WTC11 (cell line): ENCODE measurements around the gene MERTK. TPM values are rescaled to one million over a fixed set of nuclear protein-coding genes. Genes with fewer than 3 reads are reported as not detected.
A peak's percentile ranks its signal among the peaks of the same experiment; 100 is the strongest.

Experiments
- ATAC-seq: fragments of 200-7000 bp; cut with Tn5 transposase; 2 replicates; pipeline ENCODE4 v1.10.0; 2021; ENCODE audit warnings: mild to moderate bottlenecking, moderate library complexity
- Bru-seq: library from RNA; stranded (reverse); fragments of 400-500 nt; gene quantifications from one replicate; lab custom pipeline; 2021; lab: Mats Ljungman, UMichigan
- CTCF ChIA-PET: fragments of 300-600 bp; sonication (Branson Sonifier 250); formaldehyde crosslinking; loops from one replicate; lab custom pipeline; 2021; ENCODE audit warnings: antibody characterized with exemption; lab: Charles Lee
- POLR2A ChIA-PET: fragments of 350-600 bp; sonication (Branson Sonifier 250); formaldehyde crosslinking; loops from one replicate; lab custom pipeline; 2021; ENCODE audit warnings: antibody characterized with exemption; lab: Charles Lee
- DNase-seq: peaks from one replicate; pipeline ENCODE4 v3.0.0; 2021; ENCODE audit warnings: low spot score
- H3K27ac Mint-ChIP-seq: 2 replicates; pipeline ENCODE4 v1.8.0; 2021; ENCODE audit warnings: mixed read lengths
- H3K27me3 Mint-ChIP-seq: 2 replicates; pipeline ENCODE4 v1.8.0; 2021; ENCODE audit warnings: low read depth, mild to moderate bottlenecking, moderate library complexity, mixed read lengths
- H3K36me3 Mint-ChIP-seq: 2 replicates; pipeline ENCODE4 v1.8.0; 2021; ENCODE audit warnings: mixed read lengths
- H3K4me1 Mint-ChIP-seq: 2 replicates; pipeline ENCODE4 v1.8.0; 2022; ENCODE audit warnings: mixed read lengths
- H3K4me3 Mint-ChIP-seq: 2 replicates; pipeline ENCODE4 v1.8.0; 2021; ENCODE audit warnings: mild to moderate bottlenecking, moderate library complexity, mixed read lengths
- H3K9me3 Mint-ChIP-seq: 2 replicates; pipeline ENCODE4 v1.8.0; 2021; ENCODE audit warnings: mixed read lengths
- AFF4 ChIP-seq: sonication (generic); formaldehyde crosslinking; IDR thresholded peaks from 2 replicates; pipeline ENCODE4 v1.8.1; 2023; ENCODE audit warnings: mild to moderate bottlenecking, missing genetic modification reagents, borderline replicate concordance
- CBFB ChIP-seq: sonication (generic); formaldehyde crosslinking; IDR thresholded peaks from 2 replicates; pipeline ENCODE4 v1.8.1; 2022; ENCODE audit warnings: mild to moderate bottlenecking, low read depth, missing genetic modification reagents
- ERG ChIP-seq: fragments of 250-450 bp; sonication (Bioruptor Pico); IDR thresholded peaks from 2 replicates; pipeline ENCODE4 v1.8.0; 2021; ENCODE audit warnings: mild to moderate bottlenecking
- FOXK1 ChIP-seq: sonication (generic); formaldehyde crosslinking; IDR thresholded peaks from 2 replicates; pipeline ENCODE4 v1.8.0; 2022; ENCODE audit warnings: mild to moderate bottlenecking, moderate library complexity, missing genetic modification reagents
- GABPB1 ChIP-seq: sonication (generic); formaldehyde crosslinking; IDR thresholded peaks from 2 replicates; pipeline ENCODE4 v1.8.1; 2023; ENCODE audit warnings: mild to moderate bottlenecking, missing genetic modification reagents
- MXD4 ChIP-seq: fragments of 250-450 bp; sonication (Bioruptor Pico); IDR thresholded peaks from 2 replicates; pipeline ENCODE4 v1.8.0; 2021; ENCODE audit warnings: mild to moderate bottlenecking, moderate library complexity, borderline replicate concordance
- PRRX2 ChIP-seq: fragments of 250-450 bp; sonication (Bioruptor Pico); IDR thresholded peaks from 2 replicates; pipeline ENCODE4 v1.8.0; 2021; ENCODE audit warnings: mild to moderate bottlenecking
- RORB ChIP-seq: fragments of 250-450 bp; sonication (Bioruptor Pico); IDR thresholded peaks from 2 replicates; pipeline ENCODE4 v1.9.0; 2021; ENCODE audit warnings: mild to moderate bottlenecking
- SP1 ChIP-seq: sonication (generic); formaldehyde crosslinking; conservative IDR thresholded peaks from 2 replicates; pipeline ENCODE4 v1.8.1; 2022; ENCODE audit warnings: missing genetic modification reagents
- TCF7 ChIP-seq: sonication (generic); formaldehyde crosslinking; IDR thresholded peaks from 2 replicates; pipeline ENCODE4 v1.8.0; 2022; ENCODE audit warnings: mild to moderate bottlenecking, low read depth, missing genetic modification reagents, moderate library complexity
- ZBTB21 ChIP-seq: sonication (generic); formaldehyde crosslinking; IDR thresholded peaks from 2 replicates; pipeline ENCODE4 v1.8.1; 2023; ENCODE audit warnings: mild to moderate bottlenecking, missing genetic modification reagents, borderline replicate concordance
- ZNF121 ChIP-seq: sonication (generic); formaldehyde crosslinking; IDR thresholded peaks from 2 replicates; pipeline ENCODE4 v1.8.0; 2023; ENCODE audit warnings: missing genetic modification reagents
- ZNF138 ChIP-seq: sonication (generic); formaldehyde crosslinking; conservative IDR thresholded peaks from 2 replicates; pipeline ENCODE4 v1.8.1; 2022; ENCODE audit warnings: mild to moderate bottlenecking, moderate library complexity, missing genetic modification reagents
- ZNF317 ChIP-seq: sonication (generic); formaldehyde crosslinking; IDR thresholded peaks from 2 replicates; pipeline ENCODE4 v1.8.1; 2023; ENCODE audit warnings: low read depth, mild to moderate bottlenecking, moderate library complexity, missing genetic modification reagents, borderline replicate concordance
- ZNF416 ChIP-seq: fragments of 250-450 bp; sonication (Bioruptor Pico); IDR thresholded peaks from 2 replicates; pipeline ENCODE4 v1.9.0; 2021; ENCODE audit warnings: mild to moderate bottlenecking, inconsistent platforms
- ZNF423 ChIP-seq: fragments of 250-450 bp; sonication (Bioruptor Pico); IDR thresholded peaks from 2 replicates; pipeline ENCODE4 v2.1.2; 2022; ENCODE audit warnings: mild to moderate bottlenecking, moderate library complexity
- ZNF671 ChIP-seq: fragments of 250-450 bp; sonication (Bioruptor Pico); IDR thresholded peaks from 2 replicates; pipeline ENCODE4 v1.8.0; 2021; ENCODE audit warnings: mild to moderate bottlenecking
- long read RNA-seq, 3 experiments: library from RNA in 1 of 3; library from capped mRNA in 1 of 3; library from polyadenylated mRNA in 1 of 3; unstranded in 2 of 3; stranded (forward) in 1 of 3; transcript quantifications; one replicate each; pipeline ENCODE4 v2.0.0, GENCODE V29; 2021
- total RNA-seq: library from RNA; stranded (reverse); gene quantifications from 3 replicates; pipeline ENCODE4 v1.2.3, GENCODE V29; 2021
- TF ChIP-seq, protein P1 (sequence below): fragments of 250-450 bp; sonication (Bioruptor Pico); IDR thresholded peaks from 2 replicates; pipeline ENCODE4 v1.9.0; 2021; ENCODE audit warnings: mild to moderate bottlenecking, borderline replicate concordance
- TF ChIP-seq, protein P2 (sequence below): fragments of 200-600 bp; IDR thresholded peaks from 2 replicates; pipeline ENCODE4 v1.8.0; 2022; ENCODE audit warnings: antibody characterized with exemption
- TF ChIP-seq, protein P3 (sequence below): sonication (generic); formaldehyde crosslinking; IDR thresholded peaks from 2 replicates; pipeline ENCODE4 v1.8.1; 2023; ENCODE audit warnings: mild to moderate bottlenecking, missing genetic modification reagents
- TF ChIP-seq, protein P4 (sequence below): sonication (generic); formaldehyde crosslinking; IDR thresholded peaks from 2 replicates; pipeline ENCODE4 v1.8.0; 2022; ENCODE audit warnings: mild to moderate bottlenecking, missing genetic modification reagents

MERTK gene
- total RNA-seq, result 5.7 to 7.3 TPM (median 6.9 TPM) in 3 replicates
- Bru-seq, nascent RNA, result percentile 53 among the genes with signal in this experiment
- long read RNA-seq, experiment 1, transcript MERTK-201 (19 exons, 3,954 nt), result major isoform, 10 of 28 reads
- long read RNA-seq, experiment 1, partial matches to known transcripts, result 5 of 28 reads
- long read RNA-seq, experiment 1, other reads (novel, unspliced or antisense), result 10 of 28 reads
- long read RNA-seq, experiment 2, partial matches to known transcripts, result 1 of 9 reads
- long read RNA-seq, experiment 2, other reads (novel, unspliced or antisense), result 6 of 9 reads
- long read RNA-seq, experiment 3, partial matches to known transcripts, result 1 of 1 reads
- long read RNA-seq, experiment 3, other reads (novel, unspliced or antisense), result 0 of 1 reads

- peak within 1 kb of the TSS; percentile 76 for H3K27ac Mint-ChIP-seq
- no peaks in the 10 kb centered on the region for H3K9me3 Mint-ChIP-seq
- peaks cover 31% of the 10 kb centered on the region for H3K4me1 Mint-ChIP-seq
- POLR2A ChIA-PET, result interaction anchor here (0.6 to 1.8 kb wide), 3 partner anchors 58 to 709 kb away, joined by 4 to 8 read pairs (median 4); partner anchors contain the start of gene TMEM87B
- CTCF ChIA-PET, result interaction anchor here (0.6 to 3.3 kb wide), 14 partner anchors 10 to 704 kb away, joined by 3 to 14 read pairs (median 3); partner anchors contain the start of genes ANAPC1 and TMEM87B
- peak within 1 kb of the TSS; percentile 85 for H3K4me3 Mint-ChIP-seq
- no peaks in the 10 kb centered on the region for H3K36me3 Mint-ChIP-seq
- peaks cover 33% of the 10 kb centered on the region for H3K27me3 Mint-ChIP-seq
- peak; percentile 91 for DNase-seq
- ATAC-seq, result peak; percentile 84
- TF ChIP-seq, protein P1, sequence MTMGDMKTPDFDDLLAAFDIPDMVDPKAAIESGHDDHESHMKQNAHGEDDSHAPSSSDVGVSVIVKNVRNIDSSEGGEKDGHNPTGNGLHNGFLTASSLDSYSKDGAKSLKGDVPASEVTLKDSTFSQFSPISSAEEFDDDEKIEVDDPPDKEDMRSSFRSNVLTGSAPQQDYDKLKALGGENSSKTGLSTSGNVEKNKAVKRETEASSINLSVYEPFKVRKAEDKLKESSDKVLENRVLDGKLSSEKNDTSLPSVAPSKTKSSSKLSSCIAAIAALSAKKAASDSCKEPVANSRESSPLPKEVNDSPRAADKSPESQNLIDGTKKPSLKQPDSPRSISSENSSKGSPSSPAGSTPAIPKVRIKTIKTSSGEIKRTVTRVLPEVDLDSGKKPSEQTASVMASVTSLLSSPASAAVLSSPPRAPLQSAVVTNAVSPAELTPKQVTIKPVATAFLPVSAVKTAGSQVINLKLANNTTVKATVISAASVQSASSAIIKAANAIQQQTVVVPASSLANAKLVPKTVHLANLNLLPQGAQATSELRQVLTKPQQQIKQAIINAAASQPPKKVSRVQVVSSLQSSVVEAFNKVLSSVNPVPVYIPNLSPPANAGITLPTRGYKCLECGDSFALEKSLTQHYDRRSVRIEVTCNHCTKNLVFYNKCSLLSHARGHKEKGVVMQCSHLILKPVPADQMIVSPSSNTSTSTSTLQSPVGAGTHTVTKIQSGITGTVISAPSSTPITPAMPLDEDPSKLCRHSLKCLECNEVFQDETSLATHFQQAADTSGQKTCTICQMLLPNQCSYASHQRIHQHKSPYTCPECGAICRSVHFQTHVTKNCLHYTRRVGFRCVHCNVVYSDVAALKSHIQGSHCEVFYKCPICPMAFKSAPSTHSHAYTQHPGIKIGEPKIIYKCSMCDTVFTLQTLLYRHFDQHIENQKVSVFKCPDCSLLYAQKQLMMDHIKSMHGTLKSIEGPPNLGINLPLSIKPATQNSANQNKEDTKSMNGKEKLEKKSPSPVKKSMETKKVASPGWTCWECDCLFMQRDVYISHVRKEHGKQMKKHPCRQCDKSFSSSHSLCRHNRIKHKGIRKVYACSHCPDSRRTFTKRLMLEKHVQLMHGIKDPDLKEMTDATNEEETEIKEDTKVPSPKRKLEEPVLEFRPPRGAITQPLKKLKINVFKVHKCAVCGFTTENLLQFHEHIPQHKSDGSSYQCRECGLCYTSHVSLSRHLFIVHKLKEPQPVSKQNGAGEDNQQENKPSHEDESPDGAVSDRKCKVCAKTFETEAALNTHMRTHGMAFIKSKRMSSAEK (CRISPR knock-in tag), result no peak
- TF ChIP-seq, protein P2, sequence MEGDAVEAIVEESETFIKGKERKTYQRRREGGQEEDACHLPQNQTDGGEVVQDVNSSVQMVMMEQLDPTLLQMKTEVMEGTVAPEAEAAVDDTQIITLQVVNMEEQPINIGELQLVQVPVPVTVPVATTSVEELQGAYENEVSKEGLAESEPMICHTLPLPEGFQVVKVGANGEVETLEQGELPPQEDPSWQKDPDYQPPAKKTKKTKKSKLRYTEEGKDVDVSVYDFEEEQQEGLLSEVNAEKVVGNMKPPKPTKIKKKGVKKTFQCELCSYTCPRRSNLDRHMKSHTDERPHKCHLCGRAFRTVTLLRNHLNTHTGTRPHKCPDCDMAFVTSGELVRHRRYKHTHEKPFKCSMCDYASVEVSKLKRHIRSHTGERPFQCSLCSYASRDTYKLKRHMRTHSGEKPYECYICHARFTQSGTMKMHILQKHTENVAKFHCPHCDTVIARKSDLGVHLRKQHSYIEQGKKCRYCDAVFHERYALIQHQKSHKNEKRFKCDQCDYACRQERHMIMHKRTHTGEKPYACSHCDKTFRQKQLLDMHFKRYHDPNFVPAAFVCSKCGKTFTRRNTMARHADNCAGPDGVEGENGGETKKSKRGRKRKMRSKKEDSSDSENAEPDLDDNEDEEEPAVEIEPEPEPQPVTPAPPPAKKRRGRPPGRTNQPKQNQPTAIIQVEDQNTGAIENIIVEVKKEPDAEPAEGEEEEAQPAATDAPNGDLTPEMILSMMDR, result no peak
- TF ChIP-seq ZNF671 (no peak), ZNF423 (CRISPR knock-in tag) (no peak), ZBTB21 (CRISPR knock-in tag) (0 out of 2 replicates have a peak, but pooled peaks have one; percentile 38), ZNF121 (CRISPR knock-in tag) (peak; percentile 67), AFF4 (CRISPR knock-in tag) (no peak), ZNF138 (CRISPR knock-in tag) (no peak), ERG (CRISPR knock-in tag) (no peak), FOXK1 (CRISPR knock-in tag) (0 out of 2 replicates have a peak, but pooled peaks have one; percentile 15), SP1 (peak; percentile 70; the same call in 1 of the 2 replicates), MXD4 (no peak), ZNF317 (CRISPR knock-in tag) (no peak), PRRX2 (CRISPR knock-in tag) (no peak), CBFB (CRISPR knock-in tag) (no peak), RORB (CRISPR knock-in tag) (no peak), GABPB1 (CRISPR knock-in tag) (peak; percentile 49; the same call in 1 of the 2 replicates), ZNF416 (peak; percentile 24; the same call in 1 of the 2 replicates), TCF7 (CRISPR knock-in tag) (no peak)
- TF ChIP-seq, protein P3, sequence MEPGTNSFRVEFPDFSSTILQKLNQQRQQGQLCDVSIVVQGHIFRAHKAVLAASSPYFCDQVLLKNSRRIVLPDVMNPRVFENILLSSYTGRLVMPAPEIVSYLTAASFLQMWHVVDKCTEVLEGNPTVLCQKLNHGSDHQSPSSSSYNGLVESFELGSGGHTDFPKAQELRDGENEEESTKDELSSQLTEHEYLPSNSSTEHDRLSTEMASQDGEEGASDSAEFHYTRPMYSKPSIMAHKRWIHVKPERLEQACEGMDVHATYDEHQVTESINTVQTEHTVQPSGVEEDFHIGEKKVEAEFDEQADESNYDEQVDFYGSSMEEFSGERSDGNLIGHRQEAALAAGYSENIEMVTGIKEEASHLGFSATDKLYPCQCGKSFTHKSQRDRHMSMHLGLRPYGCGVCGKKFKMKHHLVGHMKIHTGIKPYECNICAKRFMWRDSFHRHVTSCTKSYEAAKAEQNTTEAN, result no peak
- TF ChIP-seq, protein P4, sequence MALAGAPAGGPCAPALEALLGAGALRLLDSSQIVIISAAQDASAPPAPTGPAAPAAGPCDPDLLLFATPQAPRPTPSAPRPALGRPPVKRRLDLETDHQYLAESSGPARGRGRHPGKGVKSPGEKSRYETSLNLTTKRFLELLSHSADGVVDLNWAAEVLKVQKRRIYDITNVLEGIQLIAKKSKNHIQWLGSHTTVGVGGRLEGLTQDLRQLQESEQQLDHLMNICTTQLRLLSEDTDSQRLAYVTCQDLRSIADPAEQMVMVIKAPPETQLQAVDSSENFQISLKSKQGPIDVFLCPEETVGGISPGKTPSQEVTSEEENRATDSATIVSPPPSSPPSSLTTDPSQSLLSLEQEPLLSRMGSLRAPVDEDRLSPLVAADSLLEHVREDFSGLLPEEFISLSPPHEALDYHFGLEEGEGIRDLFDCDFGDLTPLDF (CRISPR knock-in tag), result no peak
These were observed at the start of gene MERTK for GRCh38 chr2:111897924-111898702. Gene MERTK (plus strand): TSS chr2:111898607. CDS start chr2:111898736, 129 bp downstream.
